Measurements from ENCODE around the gene LHFPL6. TPM values are rescaled to one million over a fixed set of nuclear protein-coding genes. Genes with fewer than 3 reads are reported as not detected.

The LHFPL6 gene
- total RNA-seq, 3 donors from 2014 or later = 4.9 to 26.1 (median 8.3) TPM

DNA sequence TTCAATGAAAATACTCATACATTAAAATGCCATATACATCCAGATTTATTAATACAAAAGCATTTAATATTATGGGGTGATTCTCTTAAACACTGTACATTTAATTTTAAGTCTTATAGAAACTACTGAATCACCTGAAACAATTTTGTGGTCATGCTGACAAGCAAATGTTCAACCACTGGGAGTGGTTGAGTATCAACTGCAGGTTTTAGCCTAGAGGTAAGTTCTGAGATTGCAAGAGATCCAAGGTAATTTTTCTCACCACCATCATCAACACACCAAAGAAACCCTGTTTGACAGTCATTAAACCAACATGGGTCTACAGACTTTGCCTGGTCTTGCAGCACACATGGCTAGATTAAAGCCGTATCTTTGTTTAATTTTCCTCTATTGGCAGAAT, 196.3 kb downstream of the LHFPL6 start:
- DNase-seq = no peak
- Histone ChIP-seq H3K9me3 (no peaks in the 10 kb centered on the region), H3K36me3 (ENCODE audit: low read depth) (no peaks in the 10 kb centered on the region), H3K4me1 (ENCODE audit: low read depth) (no peaks in the 10 kb centered on the region), H3K4me3 (no peak overlapping the region)
- TF ChIP-seq, protein P1, sequence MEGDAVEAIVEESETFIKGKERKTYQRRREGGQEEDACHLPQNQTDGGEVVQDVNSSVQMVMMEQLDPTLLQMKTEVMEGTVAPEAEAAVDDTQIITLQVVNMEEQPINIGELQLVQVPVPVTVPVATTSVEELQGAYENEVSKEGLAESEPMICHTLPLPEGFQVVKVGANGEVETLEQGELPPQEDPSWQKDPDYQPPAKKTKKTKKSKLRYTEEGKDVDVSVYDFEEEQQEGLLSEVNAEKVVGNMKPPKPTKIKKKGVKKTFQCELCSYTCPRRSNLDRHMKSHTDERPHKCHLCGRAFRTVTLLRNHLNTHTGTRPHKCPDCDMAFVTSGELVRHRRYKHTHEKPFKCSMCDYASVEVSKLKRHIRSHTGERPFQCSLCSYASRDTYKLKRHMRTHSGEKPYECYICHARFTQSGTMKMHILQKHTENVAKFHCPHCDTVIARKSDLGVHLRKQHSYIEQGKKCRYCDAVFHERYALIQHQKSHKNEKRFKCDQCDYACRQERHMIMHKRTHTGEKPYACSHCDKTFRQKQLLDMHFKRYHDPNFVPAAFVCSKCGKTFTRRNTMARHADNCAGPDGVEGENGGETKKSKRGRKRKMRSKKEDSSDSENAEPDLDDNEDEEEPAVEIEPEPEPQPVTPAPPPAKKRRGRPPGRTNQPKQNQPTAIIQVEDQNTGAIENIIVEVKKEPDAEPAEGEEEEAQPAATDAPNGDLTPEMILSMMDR (IDR thresholded peaks at IDR 0.05) = no peak
- intact Hi-C loops (cut with DNase I, micrococcal nuclease) = no loop called here
- no peak for ATAC-seq

DNA sequence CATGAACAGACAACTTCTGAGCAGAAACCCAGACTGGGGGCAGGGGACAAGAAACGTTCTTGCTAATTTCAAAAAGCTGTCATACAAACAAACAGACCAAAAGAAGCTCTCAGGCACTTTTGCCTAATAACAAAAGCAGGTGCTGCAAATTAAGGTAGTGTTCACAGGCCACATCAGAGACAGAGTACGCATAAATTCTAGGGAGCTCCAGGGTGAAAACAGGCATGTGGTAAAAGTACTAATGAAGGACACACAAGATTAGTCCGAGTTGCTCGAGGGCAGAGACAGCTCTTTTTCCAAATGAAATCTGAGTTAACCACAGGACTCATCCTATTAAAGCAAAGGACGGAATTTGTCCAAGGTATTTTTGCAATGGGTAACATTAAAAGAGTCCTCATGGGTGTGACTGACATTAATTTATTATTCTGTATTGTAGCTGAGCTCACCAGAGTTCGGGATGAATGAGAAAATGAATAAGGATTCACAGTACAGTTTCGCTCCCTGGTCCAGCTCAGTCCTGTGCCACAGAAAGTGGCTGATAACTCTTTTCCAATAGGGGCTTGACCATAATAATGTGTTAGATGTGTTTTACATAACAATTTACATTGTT, 197.3 kb downstream of the LHFPL6 start:
- intact Hi-C loops (cut with DNase I, micrococcal nuclease) = no loop called here
- H3K9me3 ChIP-seq = no peaks in the 10 kb centered on the region
- no peaks in the 10 kb centered on the region for H3K36me3 ChIP-seq (ENCODE audit: low read depth)
- no peak for DNase-seq
- ATAC-seq = no peak
- TF ChIP-seq, protein P1 (IDR thresholded peaks at IDR 0.05) = no peak
- no peaks in the 10 kb centered on the region for H3K4me1 ChIP-seq (ENCODE audit: low read depth)
- H3K4me3 ChIP-seq = no peak overlapping the region

DNA sequence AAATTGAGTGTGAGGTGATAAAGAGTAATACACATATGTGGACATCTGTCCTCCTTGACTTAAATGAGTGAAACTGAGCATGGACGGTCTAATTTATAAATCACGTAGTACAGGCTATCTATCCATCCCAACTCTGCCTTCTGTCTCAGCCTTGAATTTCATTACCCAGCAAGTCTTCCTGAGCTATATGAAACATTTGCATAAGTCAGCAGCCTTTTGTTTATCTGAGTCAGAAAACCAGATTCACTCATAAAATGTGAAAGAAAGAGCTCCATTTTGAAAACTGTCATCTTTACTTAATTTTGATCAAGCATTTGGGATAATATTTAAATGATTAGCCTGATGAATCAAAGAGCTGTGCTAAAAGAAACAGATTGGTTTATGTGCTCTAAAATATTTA, 197.9 kb downstream of the LHFPL6 start:
- Histone ChIP-seq H3K36me3 (ENCODE audit: low read depth) (no peaks in the 10 kb centered on the region), H3K4me3 (no peak overlapping the region), H3K9me3 (no peaks in the 10 kb centered on the region), H3K4me1 (ENCODE audit: low read depth) (no peaks in the 10 kb centered on the region)
- ATAC-seq = no peak
- TF ChIP-seq, protein P1 (IDR thresholded peaks at IDR 0.05) = no peak
- no peak for DNase-seq
- intact Hi-C loops (cut with DNase I, micrococcal nuclease) = no loop called here

DNA sequence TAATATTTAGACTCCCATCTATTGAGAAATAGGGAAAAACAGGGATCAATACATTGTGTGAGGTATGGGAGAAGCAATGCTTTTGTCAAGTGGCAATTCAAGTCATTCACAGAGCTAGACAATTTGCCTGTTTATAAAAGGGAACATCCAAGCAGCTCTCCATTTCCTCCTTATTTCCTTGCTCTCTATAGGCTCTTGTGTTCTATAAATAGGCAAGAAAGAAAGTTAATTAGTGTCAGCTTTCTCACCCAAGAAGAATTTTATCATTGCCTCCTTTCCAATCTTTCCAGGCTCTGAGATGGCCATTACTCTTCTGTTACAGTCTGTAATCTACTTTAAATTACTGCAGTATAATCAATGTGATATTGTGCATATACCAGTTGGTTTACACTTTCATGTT, 199.9 kb downstream of the LHFPL6 start:
- intact Hi-C loops (cut with DNase I, micrococcal nuclease) = no loop called here
- TF ChIP-seq, protein P1 (IDR thresholded peaks at IDR 0.05) = no peak
- ATAC-seq = no peak
- Histone ChIP-seq H3K4me3 (no peak overlapping the region), H3K4me1 (ENCODE audit: low read depth) (no peaks in the 10 kb centered on the region), H3K9me3 (no peaks in the 10 kb centered on the region), H3K36me3 (ENCODE audit: low read depth) (no peaks in the 10 kb centered on the region)
- no peak for DNase-seq

DNA sequence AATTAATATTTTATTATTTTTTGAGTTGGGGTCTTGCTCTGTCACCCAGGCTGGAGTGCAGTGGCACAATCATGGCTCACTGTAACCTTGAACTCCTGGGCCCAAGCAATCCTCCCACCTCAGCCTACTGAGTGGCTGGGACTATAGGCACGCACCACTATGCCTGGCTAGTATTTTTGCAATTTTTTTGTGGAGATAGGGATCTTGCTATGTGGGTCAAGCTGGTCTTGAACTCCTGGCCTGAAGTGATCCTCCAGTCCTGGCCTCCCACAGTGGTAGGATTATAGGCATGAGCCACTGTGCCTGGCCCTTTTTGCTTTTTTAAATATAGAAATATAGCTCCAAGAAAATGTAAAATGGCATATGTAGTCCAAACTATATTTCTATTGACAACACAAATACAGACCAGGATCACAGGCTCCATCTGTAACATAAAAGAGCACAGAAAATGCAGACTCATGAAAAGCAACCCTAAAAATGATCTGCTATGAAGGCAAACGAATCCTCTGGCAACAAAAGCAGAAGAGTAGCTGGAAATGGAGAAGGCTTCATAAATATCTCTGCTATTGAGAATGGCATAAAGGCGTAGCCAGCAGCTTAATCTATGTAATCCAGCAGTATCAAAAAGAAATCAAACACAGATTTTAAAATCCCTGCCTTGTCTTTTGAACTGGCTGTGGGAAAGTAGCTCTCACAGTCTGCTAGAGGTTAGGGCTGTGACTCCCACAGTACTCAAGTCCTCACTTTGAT, 200.6 kb downstream of the LHFPL6 start:
- Histone ChIP-seq H3K4me1 (ENCODE audit: low read depth) (no peaks in the 10 kb centered on the region), H3K9me3 (no peaks in the 10 kb centered on the region), H3K4me3 (no peak overlapping the region), H3K36me3 (ENCODE audit: low read depth) (no peaks in the 10 kb centered on the region)
- intact Hi-C loops (cut with DNase I, micrococcal nuclease) = no loop called here
- TF ChIP-seq, protein P1 (IDR thresholded peaks at IDR 0.05) = no peak
- no peak for ATAC-seq
- no peak for DNase-seq
